ENCODE data around the gene KCNH5. TPM values are rescaled to one million over a fixed set of nuclear protein-coding genes. Genes with fewer than 3 reads are reported as not detected.

KCNH5 gene
- polyA plus RNA-seq, 1 donor (not counting 4 experiments of a cell fraction or from before 2014, with no cell fraction given), result 0.04 TPM

GRCh38 chr14:62952226-62952625 lies 93.0 kb downstream of the KCNH5 start:
- H3K79me2 ChIP-seq (ENCODE audit: control insufficient read depth, insufficient read depth, low read length), result no peaks in the 10 kb centered on the region
- no peaks in the 10 kb centered on the region for H3K36me3 ChIP-seq (ENCODE audit: control insufficient read depth in 2 of 2, extremely low read depth in 1 of 2, insufficient read depth in 2 of 2, low read length in 2 of 2)
- no peak overlapping the region for H3K27ac ChIP-seq (ENCODE audit: control insufficient read depth, insufficient read depth, low read length)
- H3K9me1 ChIP-seq (ENCODE audit: control insufficient read depth, extremely low read depth, insufficient read depth, low read length), result no peaks in the 10 kb centered on the region
- H3K4me2 ChIP-seq (ENCODE audit: control insufficient read depth, extremely low read depth, insufficient read depth, low read depth, low read length), result no peak overlapping the region
- H3K4me3 ChIP-seq (ENCODE audit: control insufficient read depth in 2 of 3, extremely low read depth in 1 of 3, insufficient read depth in 2 of 3, low read depth in 1 of 3, low read length in 3 of 3), result no peak overlapping the region
- DNase-seq (ENCODE audit: low read depth, low spot score) (no peak), FAIRE-seq (no peak)
- no peaks in the 10 kb centered on the region for H3K27me3 ChIP-seq (ENCODE audit: control insufficient read depth, extremely low read depth, insufficient read depth, low read length)
- TF ChIP-seq CTCF (optimal IDR thresholded peaks at IDR 0.05 in 1 of 3, IDR thresholded peaks at IDR 0.05 in 1 of 3, conservative IDR thresholded peaks at IDR 0.05 in 1 of 3; ENCODE audit: extremely low read depth in 1 of 3, insufficient read depth in 2 of 3, low read length in 3 of 3), result no peak
- TF ChIP-seq EZH2 (IDR thresholded peaks at IDR 0.05; ENCODE audit: low read length), result no peak
- no peaks in the 10 kb centered on the region for H3K9me3 ChIP-seq (ENCODE audit: control insufficient read depth, low read depth, low read length)
- dilution Hi-C loops (cut with MboI; ENCODE audit: extremely low pct_ligation_motif_present, low sequenced_read_pairs), result no loop called here
- H3K9ac ChIP-seq (ENCODE audit: control insufficient read depth, extremely low read depth, insufficient read depth, low read length), result no peak overlapping the region
- H2AFZ ChIP-seq (ENCODE audit: control insufficient read depth, low read length), result no peak overlapping the region
- no peaks in the 10 kb centered on the region for H4K20me1 ChIP-seq (ENCODE audit: control insufficient read depth, extremely low read depth, insufficient read depth, low read length)
- H3K4me1 ChIP-seq (ENCODE audit: control insufficient read depth, extremely low read depth, insufficient read depth, low read length), result no peaks in the 10 kb centered on the region

- FAIRE-seq, result peak; percentile 78
- no peak overlapping the region for H3K4me3 ChIP-seq (ENCODE audit: control insufficient read depth in 2 of 3, extremely low read depth in 1 of 3, insufficient read depth in 2 of 3, low read depth in 1 of 3, low read length in 3 of 3)
- dilution Hi-C loops (cut with MboI; ENCODE audit: extremely low pct_ligation_motif_present, low sequenced_read_pairs), result no loop called here
Observed at GRCh38 chr14:62947301-62947700, 98.0 kb downstream of the KCNH5 start.

GRCh38 chr14:62946221-62946620 lies 99.0 kb downstream of the KCNH5 start:
- Histone ChIP-seq H3K36me3 (ENCODE audit: control insufficient read depth in 2 of 2, extremely low read depth in 1 of 2, insufficient read depth in 2 of 2, low read length in 2 of 2) (no peaks in the 10 kb centered on the region), H3K9me3 (ENCODE audit: control insufficient read depth, low read depth, low read length) (no peaks in the 10 kb centered on the region), H3K9me1 (ENCODE audit: control insufficient read depth, extremely low read depth, insufficient read depth, low read length) (no peaks in the 10 kb centered on the region), H3K4me3 (ENCODE audit: control insufficient read depth in 2 of 3, extremely low read depth in 1 of 3, insufficient read depth in 2 of 3, low read depth in 1 of 3, low read length in 3 of 3) (no peak overlapping the region), H4K20me1 (ENCODE audit: control insufficient read depth, extremely low read depth, insufficient read depth, low read length) (no peaks in the 10 kb centered on the region), H2AFZ (ENCODE audit: control insufficient read depth, low read length) (no peak overlapping the region), H3K9ac (ENCODE audit: control insufficient read depth, extremely low read depth, insufficient read depth, low read length) (no peak overlapping the region), H3K27me3 (ENCODE audit: control insufficient read depth, extremely low read depth, insufficient read depth, low read length) (no peaks in the 10 kb centered on the region), H3K4me1 (ENCODE audit: control insufficient read depth, extremely low read depth, insufficient read depth, low read length) (peaks cover 2% of the 10 kb centered on the region), H3K4me2 (ENCODE audit: control insufficient read depth, extremely low read depth, insufficient read depth, low read depth, low read length) (no peak overlapping the region), H3K27ac (ENCODE audit: control insufficient read depth, insufficient read depth, low read length) (no peak overlapping the region), H3K79me2 (ENCODE audit: control insufficient read depth, insufficient read depth, low read length) (no peaks in the 10 kb centered on the region)
- TF ChIP-seq CTCF (optimal IDR thresholded peaks at IDR 0.05 in 1 of 3, IDR thresholded peaks at IDR 0.05 in 1 of 3, conservative IDR thresholded peaks at IDR 0.05 in 1 of 3; ENCODE audit: extremely low read depth in 1 of 3, insufficient read depth in 2 of 3, low read length in 3 of 3), result no peak
- TF ChIP-seq EZH2 (IDR thresholded peaks at IDR 0.05; ENCODE audit: low read length), result no peak
- no peak for DNase-seq (ENCODE audit: low read depth, low spot score)
- dilution Hi-C loops (cut with MboI; ENCODE audit: extremely low pct_ligation_motif_present, low sequenced_read_pairs), result no loop called here
- no peak for FAIRE-seq

More at GRCh38 chr14:62947301-62947700, 98.0 kb downstream of the KCNH5 start:
- Histone ChIP-seq H3K27me3 (ENCODE audit: control insufficient read depth, extremely low read depth, insufficient read depth, low read length) (no peaks in the 10 kb centered on the region), H3K4me2 (ENCODE audit: control insufficient read depth, extremely low read depth, insufficient read depth, low read depth, low read length) (no peak overlapping the region), H2AFZ (ENCODE audit: control insufficient read depth, low read length) (no peak overlapping the region), H3K9ac (ENCODE audit: control insufficient read depth, extremely low read depth, insufficient read depth, low read length) (no peak overlapping the region), H3K79me2 (ENCODE audit: control insufficient read depth, insufficient read depth, low read length) (no peaks in the 10 kb centered on the region), H3K36me3 (ENCODE audit: control insufficient read depth in 2 of 2, extremely low read depth in 1 of 2, insufficient read depth in 2 of 2, low read length in 2 of 2) (no peaks in the 10 kb centered on the region), H3K27ac (ENCODE audit: control insufficient read depth, insufficient read depth, low read length) (no peak overlapping the region), H3K9me1 (ENCODE audit: control insufficient read depth, extremely low read depth, insufficient read depth, low read length) (no peaks in the 10 kb centered on the region), H3K4me1 (ENCODE audit: control insufficient read depth, extremely low read depth, insufficient read depth, low read length) (peaks cover 2% of the 10 kb centered on the region), H3K9me3 (ENCODE audit: control insufficient read depth, low read depth, low read length) (no peaks in the 10 kb centered on the region), H4K20me1 (ENCODE audit: control insufficient read depth, extremely low read depth, insufficient read depth, low read length) (no peaks in the 10 kb centered on the region)
- TF ChIP-seq EZH2 (IDR thresholded peaks at IDR 0.05; ENCODE audit: low read length), result no peak
- no peak for DNase-seq (ENCODE audit: low read depth, low spot score)

Data from keratinocyte (primary cell).